ENCODE data around the gene PPP3R2. TPM values are rescaled to one million over a fixed set of nuclear protein-coding genes. Genes with fewer than 3 reads are reported as not detected.

The PPP3R2 gene
- total RNA-seq, 1 experiment from 2014 or later, result not detected

Other genes with a start within 250 kb of the PPP3R2 start
- not detected in 2 replicates for gene BAAT, start 210.0 kb downstream of the PPP3R2 start, total RNA-seq (2014; rRNA removed; shearing (Covaris generic))
- 11.3 and 15.5 TPM in 2 replicates for gene MRPL50, start 196.4 kb downstream of the PPP3R2 start, total RNA-seq (2014; rRNA removed; shearing (Covaris generic))
- 13.3 and 13.5 TPM in 2 replicates for gene ZNF189, start 196.1 kb downstream of the PPP3R2 start, total RNA-seq (2014; rRNA removed; shearing (Covaris generic))
- gene ALDOB, start 159.2 kb downstream of the PPP3R2 start, total RNA-seq (2014; rRNA removed; shearing (Covaris generic)), result not detected in 2 replicates
- gene RNF20, start 61.1 kb downstream of the PPP3R2 start, total RNA-seq (2014; rRNA removed; shearing (Covaris generic)), result 31.7 and 37.1 TPM in 2 replicates
- not detected in 2 replicates for gene GRIN3A, start 143.7 kb upstream of the PPP3R2 start, total RNA-seq (2014; rRNA removed; shearing (Covaris generic))

All from SJSA1 (cell line).